CD4-positive, alpha-beta memory T cell (primary cell): ENCODE measurements around the gene CGAS. TPM values are rescaled to one million over a fixed set of nuclear protein-coding genes. Genes with fewer than 3 reads are reported as not detected.
A peak's percentile ranks its signal among the peaks of the same experiment; 100 is the strongest.

Experiments used
- CTCF ChIA-PET: fragments of 350-600 bp; sonication (Branson Sonifier 250); formaldehyde crosslinking; loops from one replicate; lab custom pipeline; 2021; ENCODE audit warnings: inconsistent platforms; ENCODE audit not compliant: partially characterized antibody; lab: Charles Lee
- POLR2A ChIA-PET: fragments of 350-600 bp; sonication (Branson Sonifier 250); formaldehyde crosslinking; loops from one replicate; lab custom pipeline; 2021; ENCODE audit not compliant: partially characterized antibody; lab: Charles Lee
- DNase-seq, 5 donors: peaks; one replicate each; pipeline versions ENCODE4 v3.0.0 to v3.0.0-alpha.2; 2020 to 2022; ENCODE audit warnings: mixed read lengths in 1 of 5
- H3K27ac ChIP-seq: one replicate; pipeline ENCODE4 v1.7.0; 2013; ENCODE audit warnings: low read depth, low read length
- H3K27me3 ChIP-seq: 2 replicates; pipeline ENCODE4 v1.7.0; 2013; ENCODE audit warnings: mild to moderate bottlenecking, low read length, moderate library complexity; ENCODE audit not compliant: insufficient read depth
- H3K36me3 ChIP-seq: 2 replicates; pipeline ENCODE4 v1.7.0; 2013; ENCODE audit warnings: mild to moderate bottlenecking, low read length, moderate library complexity; ENCODE audit not compliant: insufficient read depth
- H3K4me1 ChIP-seq: 2 replicates; pipeline ENCODE4 v1.7.0; 2013; ENCODE audit warnings: mild to moderate bottlenecking, low read length, moderate library complexity; ENCODE audit not compliant: insufficient read depth
- H3K4me3 ChIP-seq, 2 donors: one replicate each; pipeline ENCODE4 v1.7.0; 2013; ENCODE audit warnings: low read length in 2 of 2, mild to moderate bottlenecking in 1 of 2
- H3K9me3 ChIP-seq, 2 donors: one replicate each; pipeline ENCODE4 v1.7.0; 2013; ENCODE audit warnings: low read length in 2 of 2, control low read depth in 1 of 2; ENCODE audit not compliant: control insufficient read depth in 1 of 2
- H3K27ac Mint-ChIP-seq, 7 donors: one replicate each; pipeline ENCODE4 v1.8.0; 2020 to 2021; ENCODE audit warnings: mixed read lengths in 7 of 7, mild to moderate bottlenecking in 6 of 7, inconsistent platforms in 3 of 7, moderate library complexity in 3 of 7
- H3K27me3 Mint-ChIP-seq, 2 donors: one replicate each; pipeline ENCODE4 v1.8.0; 2020 to 2021; ENCODE audit warnings: mixed read lengths in 2 of 2
- H3K36me3 Mint-ChIP-seq, 2 donors: one replicate each; pipeline ENCODE4 v1.8.0; 2020 to 2021; ENCODE audit warnings: mixed read lengths in 2 of 2, inconsistent platforms in 1 of 2, mild to moderate bottlenecking in 1 of 2
- H3K4me1 Mint-ChIP-seq, 4 donors: one replicate each; pipeline ENCODE4 v1.8.0; 2020 to 2021; ENCODE audit warnings: mixed read lengths in 4 of 4, mild to moderate bottlenecking in 1 of 4
- H3K4me3 Mint-ChIP-seq, 8 donors: one replicate each; pipeline ENCODE4 v1.8.0; 2020 to 2021; ENCODE audit warnings: mixed read lengths in 8 of 8, mild to moderate bottlenecking in 7 of 8, moderate library complexity in 6 of 8, inconsistent platforms in 3 of 8
- H3K9me3 Mint-ChIP-seq, 8 donors: one replicate each; pipeline ENCODE4 v1.8.0; 2020 to 2021; ENCODE audit warnings: mixed read lengths in 8 of 8, mild to moderate bottlenecking in 5 of 8, inconsistent platforms in 3 of 8, moderate library complexity in 1 of 8
- intact Hi-C: fragments of 100-400 bp; cut with micrococcal nuclease; formaldehyde crosslinking; loops from one replicate; pipeline ENCODE4 v1.15.1; 2023
- polyA plus RNA-seq, 2 donors: library from polyadenylated mRNA; unstranded; fragments of 300-500 nt; fragmentation: Illumina TruSeq; gene quantifications; one replicate each; pipeline ENCODE4 v1.2.3, GENCODE V29; 2021
- total RNA-seq, 2 experiments: library from RNA; stranded (reverse); gene quantifications; one replicate each; pipeline ENCODE4 v1.2.3, GENCODE V29; 2021

The CGAS gene
- total RNA-seq (10 to 100 TPM; 16.4 to 17.8 TPM), polyA plus RNA-seq (10 to 100 TPM in 1 of 2 donors, 1 to 10 TPM in 1; 6.4 to 19.9 TPM)

DNA sequence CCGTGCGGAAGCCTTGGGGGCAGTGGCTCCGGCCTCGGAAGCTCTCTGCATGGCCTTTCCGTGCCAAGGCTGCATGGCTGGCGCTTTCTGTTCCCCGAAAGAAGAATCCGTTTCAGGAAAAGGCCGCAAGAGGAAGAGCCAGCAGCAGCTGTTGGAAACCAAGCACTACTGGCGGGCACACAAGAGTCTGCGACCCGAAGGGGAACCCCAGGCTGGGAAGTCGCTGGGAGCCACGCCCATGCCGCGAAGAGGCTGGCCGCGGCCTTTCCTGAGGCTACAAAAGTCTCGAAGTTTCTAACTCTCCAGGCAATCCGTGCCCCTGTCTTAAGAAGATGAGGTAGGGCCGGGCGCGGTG is at the start of gene CGAS:
TSS of gene CGAS (minus strand) at position 191 of the 355 bp plus-strand sequence. CDS start at position 75, 116 bp downstream.
- H3K9me3 ChIP-seq = no peaks in the 10 kb centered on the region
- peaks cover 0 to 20% of the 10 kb centered on the region in 2 donors for H3K36me3 Mint-ChIP-seq
- H3K27ac ChIP-seq = peak within 1 kb of the TSS; percentile 92
- peak within 1 kb of the TSS; percentile 97 to 98 for H3K4me3 ChIP-seq
- H3K4me1 Mint-ChIP-seq = peaks cover 14 to 44% (median 25%) of the 10 kb centered on the region in 4 donors
- peak; percentile 68 to 86 (median 72) for DNase-seq
- peak within 1 kb of the TSS; percentile 88 to 97 (median 92) for H3K27ac Mint-ChIP-seq
- H3K4me3 Mint-ChIP-seq = peak within 1 kb of the TSS; percentile 90 to 99 (median 97)
- H3K27me3 ChIP-seq = no peaks in the 10 kb centered on the region
- no peaks in the 10 kb centered on the region for H3K36me3 ChIP-seq
- H3K9me3 Mint-ChIP-seq = peaks cover 0 to 2% (median 0%) of the 10 kb centered on the region in 8 donors
- intact Hi-C loops = loop anchor here (1.0 to 5.0 kb wide), 2 partner anchors 9 to 190 kb away; partner anchors contain the start of genes KHDC1 and MTO1
- no peaks in the 10 kb centered on the region for H3K27me3 Mint-ChIP-seq
- peaks cover 32% of the 10 kb centered on the region for H3K4me1 ChIP-seq
- ChIA-PET CTCF (interaction anchor here (1.0 to 3.9 kb wide), 10 partner anchors 9 to 200 kb away, joined by 3 to 42 read pairs (median 4); partner anchors contain the start of genes DDX43 and MTO1), POLR2A (interaction anchor here (0.7 to 3.8 kb wide), 16 partner anchors 10 to 272 kb away, joined by 3 to 135 read pairs (median 6); partner anchors contain the start of genes EEF1A1 and MTO1)

DNA sequence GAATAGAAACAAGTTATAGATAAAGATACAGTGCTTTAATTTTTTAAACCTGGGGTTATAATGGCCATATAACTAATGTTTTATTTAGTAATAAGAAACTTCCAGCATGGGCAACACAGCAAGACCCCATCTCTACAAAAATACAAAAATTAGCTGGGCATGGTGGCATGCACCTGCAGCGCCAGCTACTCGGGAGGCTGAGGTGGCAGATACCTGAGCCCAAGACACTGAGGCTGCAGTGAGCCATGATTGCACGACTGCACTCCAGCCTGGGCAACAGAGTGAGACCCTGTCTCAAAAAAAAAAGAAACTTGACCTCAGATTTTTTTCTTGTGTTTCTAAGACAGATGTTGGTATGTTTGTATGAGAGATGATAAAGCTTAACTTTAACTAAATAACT is 45.8 kb upstream of the CGAS start:
- H3K4me1 ChIP-seq = no peaks in the 10 kb centered on the region
- no peak overlapping the region for H3K27ac ChIP-seq
- Mint-ChIP-seq H3K4me3 (no peak overlapping the region), H3K27ac (peak overlapping the region in 2 of 7 donors; percentile 35 to 63), H3K9me3 (no peaks in the 10 kb centered on the region), H3K36me3 (peaks cover 32 to 61% of the 10 kb centered on the region in 2 donors), H3K4me1 (no peaks in the 10 kb centered on the region), H3K27me3 (no peaks in the 10 kb centered on the region)
- intact Hi-C loops = no loop called here
- no peaks in the 10 kb centered on the region for H3K9me3 ChIP-seq
- H3K4me3 ChIP-seq = no peak overlapping the region
- H3K36me3 ChIP-seq = peaks cover 42% of the 10 kb centered on the region
- DNase-seq = no peak
- ChIA-PET CTCF (interaction anchor here (1.2 to 2.9 kb wide), 2 partner anchors 113 to 128 kb away, joined by 3 to 16 read pairs; no protein-coding TSS in a partner anchor), POLR2A (interaction anchor here (0.6 to 1.3 kb wide), 2 partner anchors 11 to 18 kb away, joined by 3 read pairs; no protein-coding TSS in a partner anchor)
- no peaks in the 10 kb centered on the region for H3K27me3 ChIP-seq

DNA sequence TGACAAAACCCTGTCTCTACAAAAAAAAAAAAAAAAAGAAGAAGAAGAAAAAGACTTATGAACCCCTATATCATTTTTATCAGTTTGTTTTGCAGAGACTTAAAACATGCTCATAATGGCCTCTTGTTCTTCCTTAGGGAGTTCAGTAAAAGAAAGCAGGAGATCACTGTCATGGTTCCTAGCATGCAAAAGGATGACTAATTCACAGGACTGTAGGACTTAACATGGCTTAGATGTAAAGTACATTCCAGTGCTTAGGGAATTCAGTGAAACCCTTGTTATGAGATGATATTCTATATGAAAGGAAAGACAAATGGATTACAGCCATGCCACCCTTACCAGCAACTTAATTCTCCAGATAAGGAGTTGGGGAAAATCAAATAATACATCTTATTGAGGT is 39.3 kb upstream of the CGAS start:
- Mint-ChIP-seq H3K27me3 (no peaks in the 10 kb centered on the region), H3K36me3 (peaks cover 62 to 66% of the 10 kb centered on the region in 2 donors), H3K4me3 (no peak overlapping the region), H3K27ac (peak overlapping the region in 4 of 7 donors; percentile 47 to 89 (median 62)), H3K9me3 (no peaks in the 10 kb centered on the region), H3K4me1 (peaks cover 0 to 8% (median 4%) of the 10 kb centered on the region in 4 donors)
- intact Hi-C loops = no loop called here
- Histone ChIP-seq H3K4me3 (no peak overlapping the region), H3K27ac (no peak overlapping the region), H3K36me3 (peaks cover 43% of the 10 kb centered on the region), H3K27me3 (no peaks in the 10 kb centered on the region), H3K4me1 (no peaks in the 10 kb centered on the region), H3K9me3 (no peaks in the 10 kb centered on the region)
- POLR2A ChIA-PET = interaction anchor here (0.5 kb wide), 1 partner anchor 72 kb away, joined by 5 read pairs; no protein-coding TSS in a partner anchor
- DNase-seq = no peak
- CTCF ChIA-PET = interaction anchor here (1.6 kb wide), 1 partner anchor 17 kb away, joined by 4 read pairs; no protein-coding TSS in a partner anchor

DNA sequence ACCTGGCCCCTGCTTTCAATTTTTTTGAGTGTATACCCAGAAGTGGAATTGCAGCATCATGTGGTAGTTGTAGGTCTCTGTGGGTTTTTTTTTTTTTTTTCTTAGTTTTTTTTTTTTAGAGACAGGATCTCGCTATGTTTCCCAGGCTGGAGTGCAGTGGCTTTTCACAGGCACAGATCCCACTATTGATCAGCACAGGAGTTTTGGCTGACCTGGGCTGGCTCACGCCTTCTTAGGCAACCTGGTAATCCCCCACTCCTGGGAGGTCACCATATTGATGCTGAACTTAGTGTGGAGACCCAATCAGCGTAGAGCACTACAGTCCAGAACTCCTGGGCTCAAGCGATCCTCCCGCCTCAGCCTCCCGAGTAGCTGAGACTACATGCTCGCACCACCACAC is 35.4 kb upstream of the CGAS start:
- Histone ChIP-seq H3K4me1 (no peaks in the 10 kb centered on the region), H3K27ac (no peak overlapping the region), H3K27me3 (no peaks in the 10 kb centered on the region), H3K9me3 (no peaks in the 10 kb centered on the region), H3K36me3 (peaks cover 58% of the 10 kb centered on the region), H3K4me3 (no peak overlapping the region)
- no peak overlapping the region for H3K4me3 Mint-ChIP-seq
- no peaks in the 10 kb centered on the region for H3K9me3 Mint-ChIP-seq
- POLR2A ChIA-PET = interaction anchor here (1.1 kb wide), 1 partner anchor 28 kb away, joined by 4 read pairs; no protein-coding TSS in a partner anchor
- intact Hi-C loops = no loop called here
- H3K27ac Mint-ChIP-seq = peak overlapping the region in 2 of 7 donors; percentile 44 to 76
- no peaks in the 10 kb centered on the region for H3K27me3 Mint-ChIP-seq
- no peak for DNase-seq
- peaks cover 65 to 76% of the 10 kb centered on the region in 2 donors for H3K36me3 Mint-ChIP-seq
- H3K4me1 Mint-ChIP-seq = peaks cover 0 to 8% (median 5%) of the 10 kb centered on the region in 4 donors
- CTCF ChIA-PET = interaction anchor here (0.6 to 1.3 kb wide), 2 partner anchors 45 to 124 kb away, joined by 3 read pairs; no protein-coding TSS in a partner anchor

DNA sequence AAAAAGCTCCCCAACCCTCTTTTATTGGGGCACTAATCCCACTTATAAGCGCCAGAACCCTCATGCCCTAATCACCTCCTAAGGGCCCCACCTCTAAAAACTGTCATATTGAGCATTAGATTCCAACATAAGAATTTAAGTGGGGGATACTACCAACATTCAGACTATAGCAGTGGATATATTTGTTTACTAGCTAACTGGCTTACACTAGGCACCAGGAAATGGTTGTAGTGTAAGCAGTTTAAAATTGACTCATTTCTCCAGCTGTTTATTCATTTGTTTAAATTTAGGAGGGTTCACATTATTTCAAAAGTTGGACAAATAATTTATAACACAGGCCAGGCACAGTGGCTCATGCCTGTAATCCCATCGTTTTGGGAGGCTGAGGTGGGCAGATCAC is 32.3 kb upstream of the CGAS start:
- peaks cover 58 to 76% of the 10 kb centered on the region in 2 donors for H3K36me3 Mint-ChIP-seq
- no peaks in the 10 kb centered on the region for H3K27me3 ChIP-seq
- H3K9me3 ChIP-seq = no peaks in the 10 kb centered on the region
- H3K27ac Mint-ChIP-seq = peak overlapping the region in 3 of 7 donors; percentile 29 to 52 (median 30)
- no peaks in the 10 kb centered on the region for H3K4me1 ChIP-seq
- H3K27me3 Mint-ChIP-seq = no peaks in the 10 kb centered on the region
- intact Hi-C loops = no loop called here
- H3K27ac ChIP-seq = no peak overlapping the region
- no peak for DNase-seq
- H3K4me3 Mint-ChIP-seq = no peak overlapping the region
- H3K4me1 Mint-ChIP-seq = peaks cover 0 to 8% (median 5%) of the 10 kb centered on the region in 4 donors
- CTCF ChIA-PET = interaction anchor here (2.7 kb wide), 1 partner anchor 127 kb away, joined by 14 read pairs; no protein-coding TSS in a partner anchor
- H3K4me3 ChIP-seq = no peak overlapping the region
- peaks cover 72% of the 10 kb centered on the region for H3K36me3 ChIP-seq
- POLR2A ChIA-PET = interaction anchor here (1.2 to 1.5 kb wide), 2 partner anchors 23 to 36 kb away, joined by 3 to 5 read pairs; partner anchors contain the start of gene MTO1
- no peaks in the 10 kb centered on the region for H3K9me3 Mint-ChIP-seq

DNA sequence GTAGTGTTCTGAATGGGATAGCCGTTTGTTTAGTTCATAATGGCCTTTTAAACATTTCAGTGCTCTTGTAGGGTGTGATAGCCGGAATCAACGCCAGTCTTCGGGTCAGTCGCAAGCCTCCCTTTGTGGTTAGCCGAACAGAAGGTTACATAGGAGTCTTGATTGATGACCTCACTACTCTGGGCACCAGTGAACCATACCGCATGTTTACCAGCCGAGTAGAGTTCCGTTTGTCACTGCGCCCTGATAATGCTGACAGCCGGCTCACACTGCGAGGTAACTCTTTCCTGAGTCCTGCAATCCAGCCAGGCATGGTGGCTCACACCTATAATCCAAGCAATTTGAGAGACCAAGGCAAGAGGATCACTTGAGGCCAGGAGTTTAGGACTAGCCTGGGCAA is 29.9 kb upstream of the CGAS start:
- no peaks in the 10 kb centered on the region for H3K4me1 ChIP-seq
- H3K27ac Mint-ChIP-seq = peak overlapping the region in 2 of 7 donors; percentile 6 to 64
- POLR2A ChIA-PET = interaction anchor here (1.4 kb wide), 1 partner anchor 21 kb away, joined by 3 read pairs; the partner anchor contains the start of gene MTO1
- no peak for DNase-seq
- H3K27me3 ChIP-seq = no peaks in the 10 kb centered on the region
- intact Hi-C loops = loop anchor here (1.0 kb wide), 1 partner anchor 11 kb away; no protein-coding TSS in a partner anchor
- H3K27ac ChIP-seq = no peak overlapping the region
- H3K4me3 Mint-ChIP-seq = no peak overlapping the region
- peaks cover 0 to 4% (median 1%) of the 10 kb centered on the region in 4 donors for H3K4me1 Mint-ChIP-seq
- no peaks in the 10 kb centered on the region for H3K9me3 ChIP-seq
- H3K9me3 Mint-ChIP-seq = no peaks in the 10 kb centered on the region
- CTCF ChIA-PET = interaction anchor here (0.6 to 1.2 kb wide), 2 partner anchors 10 to 41 kb away, joined by 3 to 4 read pairs; no protein-coding TSS in a partner anchor
- H3K27me3 Mint-ChIP-seq = no peaks in the 10 kb centered on the region
- H3K36me3 ChIP-seq = peaks cover 65% of the 10 kb centered on the region
- H3K36me3 Mint-ChIP-seq = peaks cover 42 to 71% of the 10 kb centered on the region in 2 donors
- H3K4me3 ChIP-seq = no peak overlapping the region

DNA sequence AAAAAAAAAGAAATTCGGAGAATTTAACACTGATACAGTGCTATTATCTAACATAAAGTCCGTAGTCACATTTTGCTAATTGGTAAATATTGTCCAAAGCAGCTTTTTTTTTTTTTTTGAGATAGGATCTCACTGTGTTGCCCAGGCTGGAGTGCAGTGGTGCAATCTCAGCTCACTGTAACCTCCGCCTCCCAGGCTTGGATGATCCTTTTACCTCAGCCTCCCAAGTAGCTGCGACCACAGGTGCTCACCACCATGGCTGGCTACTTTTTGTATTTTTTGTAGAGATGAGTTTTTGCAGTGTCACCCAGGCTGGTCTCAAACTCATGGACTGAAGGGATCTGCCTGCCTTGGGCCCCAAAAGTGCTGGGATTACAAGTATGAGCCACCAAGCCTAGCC is 25.3 kb upstream of the CGAS start:
- peaks cover 31 to 60% of the 10 kb centered on the region in 2 donors for H3K36me3 Mint-ChIP-seq
- no peaks in the 10 kb centered on the region for H3K27me3 Mint-ChIP-seq
- H3K4me3 Mint-ChIP-seq = no peak overlapping the region
- intact Hi-C loops = no loop called here
- Histone ChIP-seq H3K4me3 (no peak overlapping the region), H3K27me3 (no peaks in the 10 kb centered on the region), H3K36me3 (peaks cover 54% of the 10 kb centered on the region), H3K4me1 (no peaks in the 10 kb centered on the region), H3K27ac (no peak overlapping the region), H3K9me3 (no peaks in the 10 kb centered on the region)
- no peak for DNase-seq
- H3K9me3 Mint-ChIP-seq = no peaks in the 10 kb centered on the region
- ChIA-PET CTCF (interaction anchor here (0.7 kb wide), 1 partner anchor 150 kb away, joined by 3 read pairs; no protein-coding TSS in a partner anchor), POLR2A (interaction anchor here (0.6 to 1.1 kb wide), 2 partner anchors 18 to 25 kb away, joined by 3 to 4 read pairs; partner anchors contain the start of gene CGAS)
- H3K4me1 Mint-ChIP-seq = peaks cover 0 to 4% (median under 1%) of the 10 kb centered on the region in 4 donors
- no peak overlapping the region for H3K27ac Mint-ChIP-seq
